ENCODE results near the gene LRP1B.

- TF ChIP-seq, protein P1, sequence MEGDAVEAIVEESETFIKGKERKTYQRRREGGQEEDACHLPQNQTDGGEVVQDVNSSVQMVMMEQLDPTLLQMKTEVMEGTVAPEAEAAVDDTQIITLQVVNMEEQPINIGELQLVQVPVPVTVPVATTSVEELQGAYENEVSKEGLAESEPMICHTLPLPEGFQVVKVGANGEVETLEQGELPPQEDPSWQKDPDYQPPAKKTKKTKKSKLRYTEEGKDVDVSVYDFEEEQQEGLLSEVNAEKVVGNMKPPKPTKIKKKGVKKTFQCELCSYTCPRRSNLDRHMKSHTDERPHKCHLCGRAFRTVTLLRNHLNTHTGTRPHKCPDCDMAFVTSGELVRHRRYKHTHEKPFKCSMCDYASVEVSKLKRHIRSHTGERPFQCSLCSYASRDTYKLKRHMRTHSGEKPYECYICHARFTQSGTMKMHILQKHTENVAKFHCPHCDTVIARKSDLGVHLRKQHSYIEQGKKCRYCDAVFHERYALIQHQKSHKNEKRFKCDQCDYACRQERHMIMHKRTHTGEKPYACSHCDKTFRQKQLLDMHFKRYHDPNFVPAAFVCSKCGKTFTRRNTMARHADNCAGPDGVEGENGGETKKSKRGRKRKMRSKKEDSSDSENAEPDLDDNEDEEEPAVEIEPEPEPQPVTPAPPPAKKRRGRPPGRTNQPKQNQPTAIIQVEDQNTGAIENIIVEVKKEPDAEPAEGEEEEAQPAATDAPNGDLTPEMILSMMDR (conservative IDR thresholded peaks at IDR 0.05; ENCODE audit: low read length): no peak
- TF ChIP-seq EZH2phosphoT487 (IDR thresholded peaks at IDR 0.05; ENCODE audit: borderline replicate concordance): no peak
Observed at GRCh38 chr2:141501752-141502151, 629.1 kb downstream of the LRP1B start.
